Thymus (tissue), 11 donors: ENCODE data around the gene SNRNP35. TPM values are rescaled to one million over a fixed set of nuclear protein-coding genes. Genes with fewer than 3 reads are reported as not detected.
"Not testable (repeated sequence)": the region's sequence is repeated elsewhere in the genome, so short reads cannot be mapped to it uniquely, and the experiment has no call there.

Source experiments
- DNase-seq, 9 donors: peaks; one replicate each; pipeline ENCODE4 v3.0.0-alpha.2; 2013; ENCODE audit warnings: low spot score in 9 of 9, low read depth in 6 of 9, missing footprints in 1 of 9
- H3K27ac ChIP-seq, 2 donors: one replicate each; pipeline ENCODE4 v1.5.1; 2013; ENCODE audit warnings: control low read depth in 1 of 2, low read depth in 1 of 2, low read length in 1 of 2, mild to moderate bottlenecking in 1 of 2, moderate library complexity in 1 of 2
- H3K27me3 ChIP-seq, 2 donors: one replicate each; pipeline ENCODE4 v1.5.1; 2013; ENCODE audit warnings: low read length in 1 of 2; ENCODE audit not compliant: control insufficient read depth in 2 of 2, insufficient read depth in 1 of 2
- H3K36me3 ChIP-seq, 2 donors: one replicate each; pipeline ENCODE4 v1.5.1; 2013; ENCODE audit warnings: low read length in 1 of 2, mild to moderate bottlenecking in 1 of 2, moderate library complexity in 1 of 2; ENCODE audit not compliant: control insufficient read depth in 2 of 2, insufficient read depth in 2 of 2
- H3K4me1 ChIP-seq, 2 donors: one replicate each; pipeline ENCODE4 v1.5.1; 2013; ENCODE audit warnings: low read length in 2 of 2; ENCODE audit not compliant: control insufficient read depth in 2 of 2, insufficient read depth in 2 of 2
- H3K4me3 ChIP-seq, 2 donors: one replicate each; pipeline ENCODE4 v1.5.1; 2013; ENCODE audit warnings: low read length in 2 of 2, control low read depth in 1 of 2, mild to moderate bottlenecking in 1 of 2
- H3K9me3 ChIP-seq, 2 donors: one replicate each; pipeline ENCODE4 v1.5.1; 2013; ENCODE audit warnings: low read length in 1 of 2, mild to moderate bottlenecking in 1 of 2; ENCODE audit not compliant: control insufficient read depth in 2 of 2, insufficient read depth in 1 of 2
- WGBS: extraction: QIAGEN DNeasy Blood & Tissue Kit; methylation state at CpG from one replicate; pipeline ENCODE4 v1.1.7; 2013; 5-methylcytosine and 5-hydroxymethylcytosine counted together
- polyA plus RNA-seq: library from polyadenylated mRNA; stranded (reverse); fragments of 200-250 nt; gene quantifications from one replicate; pipeline ENCODE4 v1.2.3, GENCODE V29; 2013
- total RNA-seq: library from RNA; stranded (reverse); fragments of 120-200 nt; gene quantifications from one replicate; pipeline ENCODE4 v1.2.4, GENCODE V29; 2013
- donor health status: healthy.

SNRNP35 gene
- total and polyA plus RNA-seq, 2 donors, result 23.1 to 53.9 TPM

- DNase-seq, result no peak
- H3K4me3 ChIP-seq, result no peak overlapping the region
- WGBS, result 92% methylated on average over 14 of the region's 14 CpGs
- no peak overlapping the region for H3K27ac ChIP-seq
- H3K27me3 ChIP-seq, result no peaks in the 10 kb centered on the region
- H3K36me3 ChIP-seq, result no peaks in the 10 kb centered on the region
- H3K4me1 ChIP-seq, result peaks cover 12 to 20% of the 10 kb centered on the region in 2 donors
- H3K9me3 ChIP-seq, result no peaks in the 10 kb centered on the region
These were observed 21.7 kb downstream of the SNRNP35 start for GRCh38 chr12:123479442-123480180.

GRCh38 chr12:123481251-123481650 lies 23.3 kb downstream of the SNRNP35 start:
- H3K4me3 ChIP-seq, H3K36me3 ChIP-seq, DNase-seq, H3K27me3 ChIP-seq, H3K27ac ChIP-seq, H3K9me3 ChIP-seq: not testable (repeated sequence)
- WGBS, result 98% methylated on average over 5 of the region's 5 CpGs
- H3K4me1 ChIP-seq, result peaks cover 12 to 22% of the 10 kb centered on the region in 2 donors

DNA sequence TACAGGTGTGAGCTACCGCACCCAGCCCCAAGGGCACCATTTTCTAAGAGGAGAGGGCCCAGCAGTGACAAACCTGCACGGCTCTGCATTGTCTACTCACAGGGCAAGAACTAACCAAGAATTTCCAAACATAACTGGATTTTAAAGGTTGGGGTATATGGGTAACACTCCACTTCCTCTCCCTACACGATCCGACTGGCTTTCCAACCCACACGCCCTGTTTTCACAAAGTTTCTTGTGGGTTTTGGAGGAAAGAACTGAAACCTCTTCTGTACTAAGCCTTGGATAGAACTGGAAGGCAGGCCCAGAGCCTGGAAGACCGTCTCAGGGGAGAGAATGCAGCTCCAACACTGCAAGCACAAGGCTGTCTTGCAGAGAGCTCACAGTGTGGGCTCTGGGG lies 24.9 kb downstream of the SNRNP35 start:
- peak overlapping the region in 1 of 2 donors; percentile 2 for H3K27ac ChIP-seq
- WGBS, result 92% methylated on average over 6 of the region's 6 CpGs
- no peak overlapping the region for H3K4me3 ChIP-seq

GRCh38 chr12:123483602-123484248 lies 25.8 kb downstream of the SNRNP35 start:
- WGBS, result 20% methylated on average over 18 of the region's 18 CpGs
- Histone ChIP-seq H3K4me3 (no peak overlapping the region), H3K36me3 (no peaks in the 10 kb centered on the region), H3K4me1 (peaks cover 12 to 22% of the 10 kb centered on the region in 2 donors), H3K27me3 (no peaks in the 10 kb centered on the region), H3K9me3 (no peaks in the 10 kb centered on the region), H3K27ac (no peak overlapping the region)
- peak in 6 of 9 donors; percentile 10 to 64 (median 36) for DNase-seq

More for the DNA sequence above, 24.9 kb downstream of the SNRNP35 start:
- no peaks in the 10 kb centered on the region for H3K36me3 ChIP-seq
- no peaks in the 10 kb centered on the region for H3K9me3 ChIP-seq
- no peaks in the 10 kb centered on the region for H3K27me3 ChIP-seq
- H3K4me1 ChIP-seq, result peaks cover 12 to 22% of the 10 kb centered on the region in 2 donors
- peak in 2 of 9 donors; percentile 8 to 11 for DNase-seq

- Histone ChIP-seq H3K27me3 (no peaks in the 10 kb centered on the region), H3K4me1 (peaks cover 12 to 22% of the 10 kb centered on the region in 2 donors), H3K36me3 (no peaks in the 10 kb centered on the region), H3K9me3 (no peaks in the 10 kb centered on the region), H3K27ac (no peak overlapping the region), H3K4me3 (no peak overlapping the region)
- DNase-seq, result no peak
- WGBS, result 93% methylated on average over 14 of the region's 14 CpGs
These were observed 27.8 kb downstream of the SNRNP35 start for GRCh38 chr12:123485756-123486155.

DNA sequence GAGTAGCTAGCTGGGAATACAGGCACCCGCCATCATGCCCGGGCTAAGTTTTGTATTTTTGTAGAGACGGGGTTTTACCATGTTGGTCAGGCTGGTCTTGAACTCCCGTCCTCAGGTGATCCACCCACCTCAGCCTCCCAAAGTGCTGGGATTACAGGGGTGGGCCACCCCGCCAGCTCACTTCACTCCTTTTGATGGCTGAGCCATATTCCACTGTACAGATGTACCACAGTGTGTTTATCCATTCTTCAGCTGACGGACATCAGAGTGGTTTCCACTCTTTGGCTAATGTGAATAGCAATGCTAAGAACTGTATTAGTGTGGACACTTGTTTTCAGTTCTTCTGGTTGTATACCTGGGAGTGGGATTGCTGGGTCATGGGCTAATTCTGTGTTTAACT lies 29.5 kb downstream of the SNRNP35 start:
- no peak for DNase-seq
- H3K4me3 ChIP-seq, result no peak overlapping the region
- no peaks in the 10 kb centered on the region for H3K27me3 ChIP-seq
- peaks cover 12 to 22% of the 10 kb centered on the region in 2 donors for H3K4me1 ChIP-seq
- no peaks in the 10 kb centered on the region for H3K36me3 ChIP-seq
- H3K27ac ChIP-seq, result no peak overlapping the region
- no peaks in the 10 kb centered on the region for H3K9me3 ChIP-seq
- 98% methylated on average over 6 of the region's 6 CpGs for WGBS

GRCh38 chr12:123488539-123489230 lies 30.7 kb downstream of the SNRNP35 start:
- 92% methylated on average over 20 of the region's 20 CpGs for WGBS
- Histone ChIP-seq H3K9me3 (no peaks in the 10 kb centered on the region), H3K27me3 (no peaks in the 10 kb centered on the region), H3K4me3 (no peak overlapping the region), H3K4me1 (peaks cover 8 to 13% of the 10 kb centered on the region in 2 donors), H3K36me3 (no peaks in the 10 kb centered on the region), H3K27ac (no peak overlapping the region)
- no peak for DNase-seq

GRCh38 chr12:123489580-123489979 lies 31.6 kb downstream of the SNRNP35 start:
- Histone ChIP-seq H3K9me3 (no peaks in the 10 kb centered on the region), H3K36me3 (no peaks in the 10 kb centered on the region), H3K27me3 (no peaks in the 10 kb centered on the region), H3K27ac (no peak overlapping the region), H3K4me1 (peaks cover 0 to 4% of the 10 kb centered on the region in 2 donors), H3K4me3 (no peak overlapping the region)
- DNase-seq, result no peak
- 89% methylated on average over 6 of the region's 6 CpGs for WGBS

GRCh38 chr12:123490089-123490488 lies 32.1 kb downstream of the SNRNP35 start:
- no peaks in the 10 kb centered on the region for H3K9me3 ChIP-seq
- no peaks in the 10 kb centered on the region for H3K36me3 ChIP-seq
- no peaks in the 10 kb centered on the region for H3K27me3 ChIP-seq
- no peaks in the 10 kb centered on the region for H3K4me1 ChIP-seq
- no peak for DNase-seq
- no peak overlapping the region for H3K4me3 ChIP-seq
- no peak overlapping the region for H3K27ac ChIP-seq
- WGBS, result 94% methylated on average over 5 of the region's 5 CpGs
